NCI-H2081 (cell line): ENCODE measurements around the gene SRD5A3.
A peak's percentile ranks its signal among the peaks of the same experiment; 100 is the strongest.

ENCODE experiments used
- DNase-seq, 2 experiments: peaks; one replicate each; lab custom pipeline; 2025; lab: John Stamatoyannopoulos, UW

Gene SRD5A3

DNA sequence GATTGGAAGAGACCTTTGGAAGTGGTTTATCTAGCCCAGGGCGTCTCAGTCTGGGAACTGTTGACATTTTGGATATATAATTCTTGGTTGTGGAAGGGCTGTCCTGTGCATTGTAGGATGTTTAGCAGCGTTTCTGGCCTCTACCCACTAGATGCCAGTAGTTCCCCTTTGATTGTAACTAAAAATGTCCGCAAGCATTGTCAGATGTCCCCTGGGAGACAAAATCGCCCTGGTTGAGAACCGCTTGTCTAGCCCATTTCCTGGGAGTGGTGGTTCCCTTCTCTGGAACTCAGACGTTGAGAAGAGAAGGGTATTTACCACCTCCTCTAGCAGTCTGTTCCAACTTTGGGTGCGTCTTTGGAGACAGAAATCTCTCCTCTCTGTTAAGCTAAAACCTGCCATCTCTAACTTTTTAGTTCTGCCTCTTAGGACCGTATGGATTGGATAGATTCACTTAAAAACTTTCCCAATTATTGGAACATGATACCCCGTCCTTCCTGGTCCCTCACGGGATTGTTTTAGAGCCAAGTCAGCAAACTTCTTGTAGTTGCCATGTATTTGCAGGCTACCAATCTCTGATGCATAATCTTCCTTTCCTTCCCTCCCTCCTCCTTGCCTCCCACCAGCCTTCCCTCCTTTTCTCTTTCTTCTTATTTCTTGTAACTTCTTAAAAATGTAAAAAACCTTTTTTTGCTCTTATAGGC lies 63.6 kb downstream of the SRD5A3 start:
- peak; percentile 15 to 22 for DNase-seq

DNA sequence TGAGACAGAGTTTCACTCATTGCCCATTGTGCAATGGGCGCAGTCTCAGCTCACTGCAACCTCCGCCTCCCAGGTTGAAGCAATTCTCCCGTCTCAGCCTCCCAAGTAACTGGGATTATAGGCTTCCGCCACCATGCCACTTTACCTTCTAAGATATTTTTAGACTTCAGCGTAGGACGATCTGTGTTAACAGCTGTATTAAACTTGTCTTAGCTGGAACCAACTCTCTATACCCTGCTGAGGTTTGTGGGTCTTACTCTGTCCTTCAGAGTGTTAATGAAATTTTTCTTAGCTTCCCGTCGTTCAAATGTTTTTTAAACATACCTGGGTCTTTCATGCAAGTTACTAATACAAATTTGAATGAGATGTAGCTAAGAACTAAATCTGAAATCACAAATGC lies 64.4 kb downstream of the SRD5A3 start:
- no peak for DNase-seq

DNA sequence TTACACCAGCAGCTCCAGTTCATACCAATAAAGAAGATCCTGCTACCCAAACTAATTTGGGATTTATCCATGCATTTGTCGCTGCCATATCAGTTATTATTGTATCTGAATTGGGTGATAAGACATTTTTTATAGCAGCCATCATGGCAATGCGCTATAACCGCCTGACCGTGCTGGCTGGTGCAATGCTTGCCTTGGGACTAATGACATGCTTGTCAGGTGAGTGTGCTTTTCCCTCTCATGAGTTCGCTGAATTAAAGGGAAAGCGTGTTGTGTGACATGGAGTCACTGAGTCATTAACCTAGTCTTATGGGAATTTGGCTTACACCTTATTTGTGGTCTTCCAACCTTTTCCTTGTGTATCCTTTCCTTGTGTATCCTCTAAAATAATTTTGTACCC lies 65.6 kb downstream of the SRD5A3 start:
- no peak for DNase-seq

DNA sequence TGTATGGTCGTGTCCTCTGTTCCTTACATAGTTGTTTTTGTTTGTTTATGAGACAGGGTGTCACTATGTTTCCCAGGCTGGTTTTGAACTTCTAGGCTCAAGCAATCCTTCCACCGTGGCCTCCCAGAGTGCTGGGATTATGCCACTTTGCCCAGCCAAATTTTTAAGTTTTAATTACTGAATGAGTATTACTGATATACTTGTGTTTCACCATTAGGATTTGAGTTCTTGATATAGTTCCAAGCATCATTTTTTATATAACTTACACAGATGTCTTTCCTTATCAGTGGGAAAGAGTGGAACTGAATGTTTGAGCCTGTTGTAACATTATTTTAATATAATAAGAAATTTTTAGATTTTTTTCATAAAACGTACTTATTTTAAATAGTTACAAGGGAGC lies 70.1 kb downstream of the SRD5A3 start:
- no peak for DNase-seq
